ENCODE measurements around the gene MRPS2. TPM values are rescaled to one million over a fixed set of nuclear protein-coding genes. Genes with fewer than 3 reads are reported as not detected.
A peak's percentile ranks its signal among the peaks of the same experiment; 100 is the strongest.

Gene MRPS2
- total and polyA plus RNA-seq, 10 of the 15 experiments (the other 5 are each of a cell fraction or from before 2014, with no cell fraction given), result 3.3 to 103 (median 69.5) TPM

- TF ChIP-seq EGR1 (IDR thresholded peaks at IDR 0.05; ENCODE audit: borderline replicate concordance in 1 of 2, low read depth in 2 of 2, low read length in 2 of 2) (peak in 1 of 2 experiments; percentile 97; a peak in 2 of 3 replicates), RELA (IDR thresholded peaks at IDR 0.05; ENCODE audit: borderline replicate concordance, partially characterized antibody) (no peak), SPI1 (IDR thresholded peaks at IDR 0.05; ENCODE audit: borderline replicate concordance, insufficient read depth, low read depth, low read length) (no peak), TAF1 (IDR thresholded peaks at IDR 0.05; ENCODE audit: borderline replicate concordance, low read depth, low read length) (peak; percentile 91), NFYB (IDR thresholded peaks at IDR 0.05; ENCODE audit: insufficient read depth, low read depth, low read length) (no peak), MYC (IDR thresholded peaks at IDR 0.05; ENCODE audit: insufficient read depth, insufficient read length, insufficient replicate concordance, low read length, severe bottlenecking) (peak; percentile 66), CREM (IDR thresholded peaks at IDR 0.05; ENCODE audit: low read depth) (peak; percentile 58), HDGF (IDR thresholded peaks at IDR 0.05) (0 out of 2 replicates have a peak, but pooled peaks have one; percentile 20), YBX1 (IDR thresholded peaks at IDR 0.05) (no peak), NR2C2 (IDR thresholded peaks at IDR 0.05; ENCODE audit: borderline replicate concordance, control insufficient read depth, insufficient read length, low read depth) (no peak), HCFC1 (IDR thresholded peaks at IDR 0.05; ENCODE audit: low read length) (peak; percentile 70), PBX3 (IDR thresholded peaks at IDR 0.05; ENCODE audit: insufficient replicate concordance, low read depth, low read length) (no peak), TCF12 (IDR thresholded peaks at IDR 0.05; ENCODE audit: low read depth, low read length) (peak; percentile 44; the same call in 1 of the 2 replicates), SIN3A (IDR thresholded peaks at IDR 0.05; ENCODE audit: low read depth, low read length) (no peak), SIX5 (IDR thresholded peaks at IDR 0.05; ENCODE audit: low read depth, low read length, severe bottlenecking) (no peak), ZBTB33 (IDR thresholded peaks at IDR 0.05) (no peak), JUNB (IDR thresholded peaks at IDR 0.05) (no peak), SMAD5 (IDR thresholded peaks at IDR 0.05; ENCODE audit: low read depth) (0 out of 2 replicates have a peak, but pooled peaks have one; percentile 66), ZNF622 (IDR thresholded peaks at IDR 0.05) (no peak), MEF2B (IDR thresholded peaks at IDR 0.05; ENCODE audit: partially characterized antibody, poor library complexity, severe bottlenecking) (no peak), YY1 (IDR thresholded peaks at IDR 0.05; ENCODE audit: low read depth, low read length) (peak; percentile 95), POLR2AphosphoS5 (IDR thresholded peaks at IDR 0.05; ENCODE audit: low read length) (peak; percentile 70), TBL1XR1 (IDR thresholded peaks at IDR 0.05; ENCODE audit: low read depth, low read length) (0 out of 2 replicates have a peak, but pooled peaks have one; percentile 33), ELK1 (IDR thresholded peaks at IDR 0.05; ENCODE audit: low read depth, low read length) (peak; percentile 44; the same call in 1 of the 2 replicates), RAD21 (IDR thresholded peaks at IDR 0.05; ENCODE audit: insufficient read depth, low read depth, low read length) (no peak), NR2F1 (conservative IDR thresholded peaks at IDR 0.05) (peak; percentile 92), SUPT20H (IDR thresholded peaks at IDR 0.05; ENCODE audit: borderline replicate concordance, control insufficient read depth, low read depth, low read length) (no peak), CHD2 (IDR thresholded peaks at IDR 0.05; ENCODE audit: borderline replicate concordance, low read depth, low read length) (peak; percentile 66; the same call in 1 of the 2 replicates)
These were observed at the start of gene MRPS2 (continued) for GRCh38 chr9:135500525-135501260.

All from GM12878 (cell line).